H7 (cell line): Measurements from ENCODE around the gene ADGRA1. TPM values are rescaled to one million over a fixed set of nuclear protein-coding genes. Genes with fewer than 3 reads are reported as not detected.

Source experiments
- DNase-seq: peaks from one replicate; pipeline ENCODE4 v3.0.0; 2012
- H3K27me3 ChIP-seq: 2 replicates; pipeline ENCODE4 v1.6.0; 2011; ENCODE audit warnings: mild to moderate bottlenecking, low read length; ENCODE audit not compliant: control insufficient read depth, insufficient read depth
- H3K36me3 ChIP-seq: replicated peaks from 2 replicates; pipeline ENCODE4 v1.5.1; 2011; ENCODE audit warnings: low read length; ENCODE audit not compliant: control insufficient read depth, insufficient read depth
- H3K4me3 ChIP-seq: 2 replicates; pipeline ENCODE4 v1.5.1; 2011; ENCODE audit warnings: low read depth, mild to moderate bottlenecking, control low read depth, low read length, moderate library complexity; ENCODE audit not compliant: insufficient read depth
- total RNA-seq: library from RNA; depleted of rRNA; stranded (reverse); fragments of >200 nt; shearing (Covaris generic); gene quantifications from 2 replicates; pipeline ENCODE4 v1.2.3, GENCODE V29; 2014

The ADGRA1 gene
- total RNA-seq, 1 experiment from 2014 or later = 0.62 TPM

DNA sequence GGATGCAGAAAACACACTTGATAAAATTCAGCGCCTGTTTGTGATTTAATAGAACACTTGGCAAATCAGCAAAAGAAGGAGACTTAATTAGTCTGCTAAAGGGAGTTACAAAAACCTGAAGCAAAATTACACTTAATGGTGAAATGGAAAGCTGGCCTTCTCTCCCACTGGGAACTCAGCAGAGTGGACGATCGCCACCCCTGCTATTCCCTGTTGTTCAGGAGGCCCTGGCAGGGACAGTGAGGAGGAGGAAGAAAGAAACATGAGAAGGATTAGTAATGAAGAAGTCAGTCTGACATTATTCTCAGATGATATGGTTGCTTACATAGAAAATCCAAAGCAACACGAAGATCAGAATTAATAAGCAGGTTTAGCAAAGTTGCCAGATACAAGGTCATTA lies 66.7 kb downstream of the ADGRA1 start:
- Histone ChIP-seq H3K27me3 (no peaks in the 10 kb centered on the region), H3K36me3 (no peaks in the 10 kb centered on the region), H3K4me3 (no peak overlapping the region)
- DNase-seq = no peak

DNA sequence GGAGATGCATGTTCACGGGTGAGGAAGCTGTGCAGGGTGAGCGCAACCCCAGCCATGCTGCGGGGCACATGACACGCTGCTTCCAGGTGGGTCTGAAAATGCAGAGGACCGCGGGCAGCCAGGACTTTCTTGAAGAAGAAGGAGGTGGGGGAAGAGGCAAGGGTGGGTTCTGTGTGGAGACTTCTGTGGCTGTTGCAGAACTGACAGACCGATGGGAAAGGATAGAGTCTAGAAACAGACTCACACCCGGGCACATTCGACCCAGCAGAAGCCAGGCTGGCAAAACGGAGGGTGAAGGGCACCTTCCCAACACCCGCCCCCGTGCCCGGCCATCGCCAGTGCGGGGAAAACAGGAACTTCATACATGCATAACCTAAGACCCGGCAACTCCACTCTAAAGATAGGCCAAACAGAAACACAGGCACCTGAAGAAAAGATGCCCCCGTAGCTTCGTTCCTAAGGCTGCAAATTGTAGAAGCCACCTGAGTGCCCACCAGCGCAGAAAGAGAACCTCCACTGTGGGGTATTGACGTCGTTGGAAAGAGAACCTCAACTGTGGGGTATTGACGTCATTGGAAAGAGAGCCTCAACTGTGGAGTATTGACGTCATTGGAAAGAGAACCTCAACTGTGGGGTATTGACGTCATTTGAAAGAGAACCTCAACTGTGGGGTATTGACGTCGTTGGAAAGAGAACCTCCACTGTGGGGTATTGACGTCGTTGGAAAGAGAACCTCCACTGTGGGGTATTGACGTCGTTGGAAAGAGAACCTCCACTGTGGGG lies 67.5 kb downstream of the ADGRA1 start:
- Histone ChIP-seq H3K27me3 (no peaks in the 10 kb centered on the region), H3K36me3 (no peaks in the 10 kb centered on the region), H3K4me3 (no peak overlapping the region)
- no peak for DNase-seq

DNA sequence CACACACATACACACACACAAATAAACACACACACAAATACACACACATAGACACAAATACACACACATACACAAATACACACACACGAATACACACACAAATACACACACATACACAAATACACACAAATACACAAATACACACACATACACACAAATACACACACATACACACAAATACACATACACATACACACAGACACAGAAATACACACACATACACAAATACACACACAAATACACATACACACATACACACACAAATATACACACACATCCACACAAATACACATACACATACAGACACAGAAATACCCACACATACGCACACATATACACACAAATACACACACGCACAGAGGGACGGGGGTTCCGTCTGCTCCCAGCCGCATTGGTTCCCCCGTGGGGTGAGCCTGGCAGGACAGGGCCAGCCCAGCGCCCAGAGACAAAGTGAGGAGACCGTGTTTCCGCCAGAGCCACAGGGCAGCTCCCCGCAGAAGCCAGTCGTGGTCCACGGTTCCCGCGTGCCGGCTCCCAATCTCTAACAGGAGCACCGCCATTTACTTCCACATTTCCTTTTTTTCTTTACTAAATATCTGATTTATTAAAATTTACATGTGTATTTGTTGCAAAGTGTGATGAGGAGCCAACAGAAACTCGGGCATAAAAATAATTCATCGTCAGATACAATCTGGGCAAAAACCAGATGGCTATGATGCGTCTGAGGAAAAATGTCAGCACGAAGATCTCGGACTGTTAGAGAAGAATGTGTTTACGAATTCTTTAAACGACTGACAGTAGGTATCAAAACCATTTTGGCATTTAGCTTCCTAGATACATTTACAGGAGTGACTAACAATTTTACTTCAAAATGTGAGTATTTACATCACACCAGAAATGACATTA lies 69.2 kb downstream of the ADGRA1 start:
- peak; percentile 61 for DNase-seq
- Histone ChIP-seq H3K27me3 (peaks cover 5% of the 10 kb centered on the region), H3K36me3 (no peaks in the 10 kb centered on the region)

DNA sequence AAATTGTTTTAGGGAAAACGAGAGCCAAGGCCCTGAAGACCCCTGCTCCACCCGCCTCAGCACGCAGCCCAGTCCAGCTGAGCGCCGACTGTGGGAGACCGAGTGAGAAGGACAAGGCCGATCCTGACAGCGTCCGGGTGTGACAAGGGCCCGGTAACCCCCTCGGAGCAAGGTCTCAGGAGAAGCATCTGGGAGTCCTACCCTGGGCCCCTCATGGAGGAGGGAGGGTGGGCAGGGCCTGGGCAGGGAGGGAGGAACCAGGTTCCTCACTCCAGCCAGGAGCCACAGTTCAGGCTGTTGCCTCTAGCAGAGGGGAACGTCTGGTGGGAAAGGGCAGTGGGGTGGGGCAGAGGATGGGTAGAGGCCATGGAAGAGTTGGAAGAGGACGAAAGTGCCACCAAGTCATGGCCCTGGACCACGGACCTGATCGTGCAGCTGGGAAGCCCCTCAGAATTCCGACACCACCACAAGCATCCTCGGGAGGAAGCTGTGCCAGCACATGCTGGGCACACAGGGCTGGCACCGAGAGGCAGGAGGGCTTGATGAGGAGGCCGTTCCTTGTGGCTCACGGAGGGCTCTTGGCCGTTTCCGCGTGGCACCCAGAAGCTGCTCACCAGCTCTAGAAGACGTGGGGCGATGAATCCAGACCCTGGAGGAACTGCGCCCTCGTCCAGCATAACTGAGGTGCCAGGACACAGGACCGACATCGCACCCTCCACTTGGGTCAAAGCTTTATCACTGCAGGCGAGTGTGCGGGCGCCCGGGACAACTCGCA lies 70.1 kb downstream of the ADGRA1 start:
- no peak overlapping the region for H3K4me3 ChIP-seq
- peaks cover 2% of the 10 kb centered on the region for H3K36me3 ChIP-seq
- DNase-seq = peak; percentile 61
- peaks cover 5% of the 10 kb centered on the region for H3K27me3 ChIP-seq

More for the DNA sequence above, 69.2 kb downstream of the ADGRA1 start:
- H3K4me3 ChIP-seq = no peak overlapping the region

DNA sequence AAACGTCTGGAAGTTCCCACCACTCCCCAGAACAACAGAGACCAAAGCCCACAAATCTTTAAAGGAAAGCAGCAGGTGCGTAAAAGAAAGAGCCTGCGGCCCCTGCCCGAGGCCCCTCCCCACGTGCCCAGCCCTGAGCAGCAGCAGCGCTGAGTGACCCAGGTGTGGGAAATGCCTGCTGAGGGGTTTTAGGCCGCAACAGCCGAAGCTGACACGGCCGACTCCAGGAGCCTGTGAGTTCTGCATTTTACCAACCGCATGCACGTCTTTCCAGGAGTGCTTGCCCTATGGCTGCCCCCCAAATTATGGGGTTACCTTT lies 70.7 kb downstream of the ADGRA1 start:
- H3K4me3 ChIP-seq = no peak overlapping the region
- peaks cover 2% of the 10 kb centered on the region for H3K36me3 ChIP-seq
- peaks cover 5% of the 10 kb centered on the region for H3K27me3 ChIP-seq
- DNase-seq = peak; percentile 72

DNA sequence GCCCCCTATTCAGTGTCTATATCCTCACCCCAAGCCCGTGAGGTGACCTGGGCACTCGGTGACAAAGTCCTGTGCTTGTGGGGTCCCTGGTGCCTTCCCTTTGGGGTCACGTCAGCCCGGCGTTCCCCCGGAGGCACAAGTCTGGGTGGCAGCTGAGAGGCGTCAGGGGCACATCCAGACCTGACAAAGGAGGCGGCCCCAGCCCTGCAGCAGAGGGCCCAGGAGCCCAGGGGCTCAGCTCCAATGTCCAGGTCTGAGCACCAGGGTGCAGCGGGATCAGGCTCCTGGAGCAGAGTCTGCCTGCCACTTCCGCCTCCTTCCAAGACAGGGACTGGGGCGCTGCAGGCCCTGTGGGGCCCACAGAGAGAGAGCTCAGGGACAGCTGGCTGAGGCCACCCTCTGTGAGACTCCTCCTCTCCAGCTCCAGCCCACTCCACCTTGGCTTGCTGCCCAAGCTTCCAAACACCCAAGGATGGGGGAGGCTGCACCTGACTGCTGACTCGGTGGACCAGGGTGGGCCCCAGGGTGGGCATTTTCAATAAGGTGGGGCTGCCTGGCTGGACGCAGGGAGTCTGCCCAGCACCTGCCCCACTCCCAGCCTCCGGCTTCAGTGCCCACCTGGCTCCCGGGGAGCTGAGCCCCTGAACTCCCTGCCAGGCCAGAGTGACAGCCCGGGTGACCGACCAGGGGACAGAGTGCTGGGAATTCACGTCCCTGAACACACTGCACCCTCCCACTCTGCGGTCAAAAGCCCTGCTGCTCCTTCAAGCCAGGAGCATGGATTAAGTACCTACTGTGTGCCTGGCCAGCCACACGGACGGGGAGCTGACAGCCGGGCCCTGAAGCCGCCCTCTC lies 71.3 kb downstream of the ADGRA1 start:
- peak; percentile 89 for DNase-seq

DNA sequence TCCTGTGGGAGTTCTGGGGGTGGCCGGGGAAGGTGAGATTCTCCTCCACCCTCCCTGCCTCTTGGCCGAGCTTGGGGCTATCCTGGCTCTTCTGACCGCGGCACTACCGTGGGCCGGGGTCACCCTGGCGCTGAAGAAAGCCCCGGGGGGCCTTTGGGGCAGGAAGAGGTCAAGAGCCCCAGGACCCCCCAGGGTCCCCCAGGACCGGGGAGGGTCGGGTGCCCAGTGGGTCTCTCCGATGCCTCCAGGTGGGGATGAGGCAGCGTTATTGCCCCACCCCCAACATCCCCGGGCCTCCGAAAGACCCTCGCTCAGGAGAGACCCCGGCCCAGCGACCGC lies 71.9 kb downstream of the ADGRA1 start:
- no peak for DNase-seq
- Histone ChIP-seq H3K27me3 (peaks cover 5% of the 10 kb centered on the region), H3K36me3 (peaks cover 2% of the 10 kb centered on the region), H3K4me3 (peak overlapping the region; percentile 25)

More for the DNA sequence above, 71.3 kb downstream of the ADGRA1 start:
- peaks cover 2% of the 10 kb centered on the region for H3K36me3 ChIP-seq
- H3K4me3 ChIP-seq = peak overlapping the region; percentile 25; the same call in 1 of the 2 replicates
- peaks cover 5% of the 10 kb centered on the region for H3K27me3 ChIP-seq

DNA sequence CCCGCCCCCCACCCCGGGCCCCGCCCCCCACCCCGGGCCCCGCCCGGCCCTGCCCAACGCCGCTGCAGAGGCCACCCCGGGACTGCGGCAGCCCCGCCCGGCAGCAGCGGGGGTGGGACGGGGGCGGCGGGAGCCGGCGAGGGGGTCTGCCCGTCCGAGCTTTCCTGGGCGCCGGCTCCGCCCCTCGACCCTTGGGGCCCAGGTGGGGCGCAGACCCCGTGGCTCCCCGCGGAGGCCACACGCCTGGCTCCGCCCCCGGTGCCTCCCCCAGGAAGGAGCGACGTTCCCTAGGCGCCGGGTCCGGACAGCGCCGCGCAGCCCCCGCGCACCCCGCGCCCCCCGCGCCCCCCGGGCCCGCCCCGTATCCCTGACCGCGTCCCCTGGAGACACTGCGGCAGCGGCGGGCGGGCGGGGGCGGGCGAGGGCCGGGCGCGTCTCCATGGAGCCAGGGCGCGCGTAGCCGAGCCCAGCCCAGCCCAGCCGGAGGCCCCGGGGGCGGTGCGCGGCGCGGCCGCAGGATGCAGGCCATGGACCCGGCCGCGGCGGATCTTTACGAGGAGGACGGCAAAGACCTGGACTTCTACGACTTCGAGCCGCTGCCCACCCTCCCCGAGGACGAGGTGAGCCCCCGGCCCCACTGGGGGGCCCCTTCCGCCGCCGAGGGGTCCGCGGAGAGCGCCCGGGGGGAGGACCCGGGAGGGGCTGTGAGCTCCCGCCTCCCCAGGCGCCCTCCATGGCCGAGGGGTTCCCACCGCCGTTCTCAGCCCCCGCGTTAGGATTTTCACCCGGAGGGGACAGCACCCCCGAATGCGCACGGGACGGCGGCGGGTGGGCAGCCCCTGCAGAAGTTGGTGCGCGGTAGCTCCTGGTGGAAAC lies 72.5 kb downstream of the ADGRA1 start, which contains the start of gene KNDC1:
KNDC1 (plus strand) TSS at position 270 of the 876 bp plus-strand sequence; CDS start at position 519, 249 bp downstream.
- Histone ChIP-seq H3K27me3 (peaks cover 5% of the 10 kb centered on the region), H3K36me3 (peaks cover 2% of the 10 kb centered on the region), H3K4me3 (peak within 1 kb of the TSS; percentile 74)
- peak; percentile 97 for DNase-seq

DNA sequence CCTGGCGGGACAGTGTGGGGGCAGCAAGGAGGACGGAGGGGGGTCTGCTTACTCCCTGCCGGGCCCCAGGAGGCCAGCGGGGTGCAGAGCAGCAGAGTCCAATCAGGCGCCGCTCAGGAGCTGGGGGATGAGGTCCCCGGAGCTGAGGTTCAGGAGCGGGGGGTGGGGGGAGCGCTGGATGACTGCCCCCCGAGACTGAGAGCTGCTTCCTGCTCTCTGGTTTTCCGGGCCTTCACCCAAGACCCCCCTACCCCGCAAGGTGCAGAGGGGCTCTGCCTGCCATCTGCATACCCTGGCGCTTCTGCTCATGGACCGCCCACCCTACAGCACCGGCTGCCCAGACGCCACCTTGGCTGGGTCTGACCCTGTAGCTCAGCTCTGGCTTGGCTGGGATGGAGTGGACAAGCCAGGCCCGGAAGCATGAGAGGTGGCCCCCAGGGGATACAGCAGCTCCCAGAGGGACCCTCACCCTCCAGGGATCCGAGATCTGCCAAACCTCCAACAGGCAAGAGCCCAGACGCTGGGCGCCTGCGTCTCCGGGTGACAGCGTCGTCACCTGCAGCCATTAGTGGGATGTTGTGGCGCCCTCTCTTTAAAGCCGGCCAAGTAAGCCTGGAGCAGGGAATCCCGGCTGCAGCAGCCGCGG lies 73.2 kb downstream of the ADGRA1 start:
- Histone ChIP-seq H3K27me3 (peaks cover 5% of the 10 kb centered on the region), H3K4me3 (peak overlapping the region; percentile 74), H3K36me3 (peaks cover 2% of the 10 kb centered on the region)
- DNase-seq = peak; percentile 78

DNA sequence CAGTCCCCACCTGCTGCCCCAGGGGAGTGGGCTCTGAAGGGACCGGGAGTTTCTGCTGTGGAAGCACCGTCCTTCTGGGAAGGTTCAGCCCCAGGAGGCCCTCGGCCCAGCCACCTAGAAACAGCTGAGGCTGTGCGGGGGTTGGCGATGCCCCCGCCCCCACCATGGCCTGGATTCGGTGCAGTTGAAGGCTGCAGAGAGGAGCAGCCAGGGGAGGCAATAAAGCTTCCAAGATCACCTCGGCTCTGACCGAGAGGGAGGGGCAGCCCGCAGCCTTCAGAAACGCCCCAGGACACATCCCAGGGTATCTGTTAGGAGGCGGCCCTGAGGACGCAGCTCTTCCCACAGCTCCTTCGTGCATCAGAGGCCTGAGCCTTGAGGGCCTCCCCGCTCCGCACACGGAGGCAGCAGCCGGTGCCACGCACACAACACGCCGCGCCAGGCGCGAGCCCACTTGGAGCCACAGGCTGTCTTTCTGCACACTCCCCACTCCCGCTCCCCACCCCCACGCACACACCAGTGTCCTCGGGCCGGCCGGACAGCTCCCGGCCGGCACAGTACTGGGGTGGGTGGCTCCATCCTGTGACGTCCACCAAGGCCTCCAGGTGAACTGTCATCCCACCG lies 73.9 kb downstream of the ADGRA1 start:
- Histone ChIP-seq H3K36me3 (peaks cover 2% of the 10 kb centered on the region), H3K27me3 (peaks cover 5% of the 10 kb centered on the region), H3K4me3 (peak overlapping the region; percentile 74)
- DNase-seq = peak; percentile 84

DNA sequence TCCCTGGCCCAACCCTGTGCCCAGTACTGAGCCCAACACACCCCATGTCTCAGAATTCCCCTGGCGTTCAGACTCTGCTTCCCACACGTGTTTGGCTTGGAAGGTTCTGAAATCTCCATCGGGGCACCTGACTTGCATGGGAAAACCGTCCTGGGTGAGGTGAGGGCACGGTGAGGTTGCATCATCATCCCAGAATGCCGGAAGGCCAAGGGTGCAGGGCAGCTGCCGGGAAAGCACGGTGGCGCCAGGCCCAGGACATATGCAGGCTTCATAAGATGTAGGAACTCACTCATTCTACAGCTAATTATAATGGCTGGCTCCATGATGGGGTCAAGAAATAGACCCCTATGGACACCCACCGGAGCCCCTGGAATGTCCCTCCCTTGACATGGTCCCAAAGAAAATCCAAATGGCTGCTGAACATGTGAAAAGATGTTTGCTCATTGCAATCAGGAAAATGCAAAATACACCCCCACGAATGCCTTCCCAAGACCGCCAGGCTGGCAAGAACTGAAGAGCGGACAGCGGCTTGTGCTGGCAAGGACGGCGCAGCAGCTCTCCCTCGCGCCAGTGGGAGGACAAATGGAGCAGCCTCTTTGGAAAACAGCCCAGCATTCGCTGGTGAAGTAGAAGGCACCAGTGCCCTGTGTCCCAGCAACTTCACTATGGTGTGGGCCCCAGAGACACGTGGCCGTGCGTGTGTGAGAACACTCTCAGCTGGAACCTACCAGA lies 74.6 kb downstream of the ADGRA1 start:
- DNase-seq = peak; percentile 45
- H3K36me3 ChIP-seq = peaks cover 2% of the 10 kb centered on the region
- H3K27me3 ChIP-seq = peaks cover 5% of the 10 kb centered on the region
- no peak overlapping the region for H3K4me3 ChIP-seq
